ENCODE measurements around the gene TRIM49D2.
"Not testable (repeated sequence)": the region's sequence is repeated elsewhere in the genome, so short reads cannot be mapped to it uniquely, and the experiment has no call there.

TRIM49D2 gene, protein sequence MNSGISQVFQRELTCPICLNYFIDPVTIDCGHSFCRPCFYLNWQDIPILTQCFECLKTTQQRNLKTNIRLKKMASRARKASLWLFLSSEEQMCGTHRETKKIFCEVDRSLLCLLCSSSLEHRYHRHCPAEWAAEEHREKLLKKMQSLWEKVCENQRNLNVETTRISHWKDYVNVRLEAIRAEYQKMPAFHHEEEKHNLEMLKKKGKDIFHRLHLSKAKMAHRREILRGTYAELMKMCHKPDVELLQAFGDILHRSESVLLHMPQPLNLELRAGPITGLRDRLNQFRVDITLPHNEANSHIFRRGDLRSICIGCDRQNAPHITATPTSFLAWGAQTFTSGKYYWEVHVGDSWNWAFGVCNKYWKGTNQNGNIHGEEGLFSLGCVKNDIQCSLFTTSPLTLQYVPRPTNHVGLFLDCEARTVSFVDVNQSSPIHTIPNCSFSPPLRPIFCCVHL

DNA sequence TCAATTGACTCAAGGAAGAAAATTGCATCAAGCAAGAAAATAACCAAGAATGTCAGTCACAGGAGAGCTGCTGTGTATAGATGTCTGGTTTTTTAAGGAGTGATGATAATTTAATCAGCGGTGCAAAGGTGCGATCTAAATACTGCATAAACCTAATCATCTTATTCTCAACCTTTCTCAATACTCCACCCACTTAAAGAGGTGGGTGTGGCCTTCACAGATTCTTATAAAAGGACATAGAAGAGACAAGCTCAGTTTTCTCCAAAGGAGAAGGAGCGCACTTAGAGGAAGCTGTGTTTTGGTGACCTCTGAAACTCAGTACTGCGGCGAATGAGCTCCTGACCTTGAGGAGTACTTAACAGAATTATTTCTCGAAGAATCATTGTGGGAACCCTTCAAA lies at the start of gene TRIM49D2:
Gene TRIM49D2 (plus strand): TSS at position 301 of the 400 bp plus-strand sequence. CDS start 2,698 bp downstream, outside the sequence.
- not testable (repeated sequence) for DNase-seq

DNA sequence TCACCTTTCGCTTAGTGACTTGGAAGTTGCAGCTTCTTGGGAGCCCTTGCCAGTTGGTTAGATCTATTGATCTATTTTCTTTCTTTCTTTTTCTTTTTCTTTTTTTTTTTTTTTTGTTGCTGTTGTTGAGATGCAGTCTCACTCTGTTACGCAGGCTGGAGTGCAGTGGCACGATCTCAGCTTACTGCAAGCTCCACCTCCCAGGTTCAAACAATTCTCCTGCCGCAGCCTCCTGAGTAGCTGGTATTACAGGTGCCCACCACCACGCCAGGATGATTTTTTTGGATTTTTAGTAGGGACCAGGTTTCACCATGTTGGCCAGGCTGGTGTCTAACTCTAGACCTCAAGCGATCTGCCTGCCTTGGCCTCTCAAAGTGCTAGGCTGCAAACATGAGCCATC lies 46.4 kb upstream of the TRIM49D2 start:
- not testable (repeated sequence) for DNase-seq

DNA sequence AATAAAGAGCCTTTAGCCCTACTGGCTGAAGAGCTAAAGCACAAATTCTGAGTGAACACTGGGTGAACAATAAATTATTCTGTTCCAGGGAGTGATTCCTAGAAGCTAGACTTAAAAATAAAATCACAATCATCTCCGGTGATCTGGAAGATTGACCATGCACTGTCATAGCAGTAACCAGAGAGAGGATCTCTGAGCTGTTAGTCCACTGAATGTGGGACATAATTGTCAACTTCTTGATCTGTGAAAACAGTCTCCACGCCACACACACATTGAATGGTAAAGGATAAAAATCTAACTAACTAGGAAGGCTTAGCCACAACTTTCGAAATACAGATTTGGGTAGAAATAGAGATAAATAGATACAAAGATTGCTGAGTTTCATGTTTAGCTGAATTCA lies 30.6 kb upstream of the TRIM49D2 start:
- DNase-seq, result not testable (repeated sequence)

DNA sequence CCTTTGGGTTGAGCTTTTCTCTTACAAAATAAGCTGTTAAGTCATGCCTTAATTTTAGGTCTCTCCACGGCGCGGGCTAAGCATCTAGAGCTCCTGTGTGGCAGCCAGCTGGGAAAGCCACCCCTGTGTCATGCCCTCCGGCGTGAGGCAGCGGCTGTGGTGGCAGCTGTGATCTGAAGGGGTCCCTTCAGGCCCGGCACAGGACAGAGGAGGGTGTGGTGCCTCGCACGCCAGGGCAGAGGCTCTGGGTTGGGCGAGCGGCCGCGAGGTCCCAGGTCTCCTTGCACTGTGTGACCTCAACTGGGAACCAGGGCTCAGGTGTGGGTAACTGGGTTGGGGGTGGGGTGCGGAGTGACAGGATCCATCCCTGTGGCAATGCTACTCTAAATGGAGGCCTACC lies 23.1 kb upstream of the TRIM49D2 start:
- not testable (repeated sequence) for DNase-seq

DNA sequence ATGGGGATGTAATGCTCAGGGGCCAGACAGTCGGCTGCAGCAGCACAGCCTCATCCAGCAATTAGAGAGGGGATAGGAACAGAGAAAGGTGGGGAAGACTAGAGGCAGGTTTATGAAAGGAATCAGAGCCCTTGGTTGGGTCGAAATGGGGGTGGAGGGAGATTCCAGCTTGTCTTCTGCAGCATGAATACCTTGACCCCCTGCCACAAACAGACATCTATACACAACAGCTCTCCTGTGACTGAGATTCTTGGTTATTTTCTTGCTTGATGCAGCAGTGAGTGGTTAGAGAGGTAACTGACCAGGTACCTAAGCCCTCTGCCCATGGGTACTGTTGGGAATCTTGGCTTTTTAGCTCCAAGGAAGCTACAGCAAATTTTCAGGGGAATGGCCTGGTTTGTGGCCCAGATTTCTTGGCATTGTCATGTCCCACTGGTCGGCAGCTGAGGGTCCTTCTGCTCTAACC lies 1.6 kb upstream of the TRIM49D2 start, which contains the start of gene TRIM49D1:
Gene TRIM49D1 (minus strand): TSS at position 51 of the 466 bp plus-strand sequence. CDS start 4,535 bp downstream, outside the sequence.
- DNase-seq, result no peak

DNA sequence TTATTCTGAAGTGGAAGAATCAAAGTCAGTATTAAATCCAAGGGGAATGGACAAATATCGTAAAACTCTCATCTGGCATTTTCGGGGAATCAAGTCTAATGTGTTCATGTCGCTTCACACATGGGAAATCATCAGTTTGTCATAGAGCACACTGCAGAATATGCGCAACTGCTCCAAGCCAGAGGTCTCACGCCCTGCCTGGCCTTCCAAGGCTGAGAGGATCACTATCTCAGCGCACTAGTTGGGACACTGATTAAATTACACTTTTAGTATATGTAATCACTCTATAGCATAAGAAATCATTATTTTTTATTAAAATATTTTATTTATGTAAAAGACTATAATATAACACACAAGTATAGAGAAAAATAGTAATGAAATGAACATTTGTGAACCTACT lies 37.0 kb downstream of the TRIM49D2 start:
- not testable (repeated sequence) for DNase-seq

DNA sequence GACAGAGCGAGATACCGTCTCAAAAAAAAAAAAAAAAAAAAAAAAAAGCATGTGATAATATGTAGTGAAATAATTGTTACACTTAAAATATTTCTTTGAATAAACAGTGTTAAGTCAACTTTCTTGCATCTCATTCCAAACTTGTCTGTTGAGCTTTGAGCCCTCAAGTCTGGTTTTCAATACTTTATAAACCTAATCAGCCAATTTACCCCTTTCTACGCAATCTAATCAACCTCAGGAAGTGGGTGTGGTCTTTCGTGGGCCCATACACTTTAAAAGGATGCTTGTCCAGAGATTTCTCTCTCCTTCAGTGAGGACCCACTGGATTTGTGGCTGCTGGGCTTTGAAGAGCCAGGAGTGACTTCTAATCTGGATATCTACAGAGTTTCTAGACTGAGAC lies 41.9 kb downstream of the TRIM49D2 start, which contains the start of gene TRIM64:
Gene TRIM64 (plus strand): TSS at position 301 of the 400 bp plus-strand sequence. CDS start 2,467 bp downstream, outside the sequence.
- DNase-seq, result not testable (repeated sequence)
